NCI-H1694 treated with DMSO at 0.1 percent for 48 hours (cell line): ENCODE measurements around the gene HNRNPH2.

Experiments
- DNase-seq: peaks from one replicate; lab custom pipeline; 2025; lab: John Stamatoyannopoulos, UW

HNRNPH2 gene

DNA sequence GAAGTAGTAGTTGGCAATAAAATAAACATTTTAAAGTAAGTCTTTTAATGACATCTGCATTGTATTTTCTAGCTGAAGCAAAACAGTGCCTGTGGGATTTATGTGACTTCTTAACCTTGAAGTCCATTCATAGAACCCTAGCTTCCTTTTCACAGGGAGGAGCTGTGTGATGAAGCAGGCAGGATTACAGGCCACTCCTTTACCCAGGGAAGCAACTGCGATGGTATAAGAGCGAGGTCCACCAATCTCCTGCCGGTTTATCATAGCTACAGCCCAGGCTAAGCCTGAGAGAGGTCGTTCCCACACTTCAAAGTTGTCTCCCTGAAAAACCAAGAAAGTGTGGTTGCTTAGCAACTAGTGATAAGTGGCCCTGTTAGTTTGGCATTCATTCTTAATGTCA lies 10.2 kb upstream of the HNRNPH2 start:
- no peak for DNase-seq

DNA sequence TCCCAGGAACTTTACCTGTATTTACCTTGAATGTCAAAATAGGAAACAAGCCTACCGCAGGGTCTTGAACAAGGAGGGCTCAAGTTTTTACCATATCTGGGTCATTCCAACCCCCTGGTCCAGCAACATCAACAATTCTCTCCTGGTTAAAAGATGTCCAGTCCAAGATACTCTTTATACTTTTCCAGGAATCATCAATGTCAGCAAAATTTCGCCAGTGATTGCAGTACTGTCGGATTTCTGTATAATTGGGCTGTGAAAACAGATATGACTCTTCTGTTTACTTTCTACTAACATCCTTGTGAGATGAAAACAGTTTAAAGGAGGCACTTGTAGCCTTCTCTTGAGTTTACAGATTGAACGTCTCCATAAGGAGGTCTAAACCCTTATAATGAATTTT lies 9.3 kb upstream of the HNRNPH2 start:
- DNase-seq = no peak

DNA sequence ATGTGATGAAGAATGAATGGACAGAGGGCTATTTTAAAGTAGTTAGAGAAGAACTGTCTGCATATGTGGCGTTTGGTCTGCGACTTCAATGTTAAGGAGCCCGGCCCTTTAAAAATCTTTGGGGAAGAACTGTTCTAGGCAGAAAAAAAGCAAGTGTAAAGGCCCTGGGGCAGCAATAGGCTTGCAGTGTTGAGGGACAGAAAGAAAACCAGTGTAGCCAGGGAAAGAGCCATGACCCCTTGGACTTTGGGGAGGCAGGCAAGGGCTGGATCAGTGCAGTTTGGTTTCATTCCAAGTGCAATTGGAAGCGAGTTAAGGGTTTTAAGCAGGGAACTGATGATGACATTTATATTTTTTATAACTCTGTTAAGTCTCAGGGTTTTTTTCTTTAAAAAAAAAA lies 8.2 kb upstream of the HNRNPH2 start:
- no peak for DNase-seq

DNA sequence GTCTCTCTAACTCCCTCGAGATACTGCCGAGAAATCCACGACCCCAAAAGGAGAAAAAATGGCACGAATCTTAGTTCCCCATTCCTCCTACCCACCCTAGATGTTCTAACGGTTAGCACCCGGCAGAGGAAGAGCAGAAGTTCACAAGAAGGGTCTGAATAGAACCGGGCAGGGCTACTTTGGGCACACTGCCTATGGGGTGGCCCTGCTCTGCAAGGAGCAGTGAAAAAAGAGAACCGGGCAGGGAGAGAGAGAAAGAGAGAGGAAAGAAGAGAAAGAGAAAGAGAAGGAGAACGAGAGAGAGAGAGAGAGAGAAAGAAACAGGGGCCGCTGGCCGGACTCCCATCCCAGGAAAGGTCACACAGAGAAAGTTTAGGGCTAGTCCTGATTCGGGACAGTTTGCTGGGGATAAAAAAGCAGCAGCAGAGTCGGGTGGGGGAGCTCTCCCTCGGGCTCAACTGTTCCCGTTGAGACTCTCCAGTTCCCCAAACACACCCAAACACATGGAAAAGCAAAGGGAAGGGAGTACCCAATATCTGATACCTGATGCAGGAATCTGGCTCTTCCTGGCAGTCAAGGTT lies 765 bp upstream of the HNRNPH2 start:
- peak; percentile 33 for DNase-seq

DNA sequence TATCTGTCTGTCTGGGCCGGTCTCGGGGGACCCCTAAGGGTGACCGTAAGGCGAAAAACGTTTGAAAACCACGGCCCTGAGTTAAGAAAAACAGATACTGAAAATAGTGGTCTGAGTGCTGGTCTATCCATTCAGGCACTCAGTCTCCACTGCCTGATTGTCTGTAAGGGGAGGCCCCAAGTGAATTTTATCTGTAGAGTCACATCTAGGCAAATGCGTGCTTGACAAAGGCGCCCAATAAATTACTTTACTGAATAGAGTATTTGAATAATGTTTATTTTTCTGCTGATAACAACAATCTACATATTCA lies 465 bp downstream of the HNRNPH2 start:
- no peak for DNase-seq

DNA sequence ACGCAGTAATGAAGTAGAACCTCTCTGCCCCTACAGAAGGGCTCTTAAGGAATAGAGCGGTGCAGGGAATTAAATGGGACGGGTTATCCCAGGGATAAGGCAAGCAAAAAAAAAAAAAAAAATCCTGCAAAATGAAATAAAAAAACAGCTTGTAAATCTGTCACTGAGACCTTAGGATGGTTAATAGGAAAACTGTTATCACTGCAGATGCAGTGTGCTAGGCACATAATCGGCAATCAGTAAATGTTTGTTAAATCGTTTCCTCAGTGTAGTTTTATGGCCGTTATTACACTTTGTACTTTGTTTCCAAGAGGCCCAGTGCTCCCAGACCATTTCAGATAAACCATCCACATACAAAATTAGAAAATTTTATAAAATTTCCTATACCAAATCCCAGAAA lies 1.0 kb downstream of the HNRNPH2 start:
- DNase-seq = no peak

DNA sequence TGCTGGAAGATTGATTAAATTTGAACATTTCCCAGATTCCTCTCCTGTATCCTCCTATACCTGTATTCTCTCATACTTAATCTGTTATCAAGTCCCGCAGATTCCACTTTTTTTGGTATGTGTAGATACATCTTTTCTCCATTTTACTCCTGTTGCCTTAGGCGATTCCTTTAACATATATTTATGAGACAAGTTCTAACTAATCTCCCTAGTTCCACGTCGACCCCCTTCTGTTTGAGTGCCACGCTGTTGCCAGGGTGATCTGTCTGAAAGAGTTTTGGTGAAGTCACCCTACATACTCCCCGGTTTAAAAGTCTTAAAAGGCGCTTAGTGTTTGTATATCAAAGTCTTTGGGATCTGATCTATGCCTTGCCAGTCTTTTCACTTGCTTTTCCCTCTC lies 2.4 kb downstream of the HNRNPH2 start:
- DNase-seq = no peak

DNA sequence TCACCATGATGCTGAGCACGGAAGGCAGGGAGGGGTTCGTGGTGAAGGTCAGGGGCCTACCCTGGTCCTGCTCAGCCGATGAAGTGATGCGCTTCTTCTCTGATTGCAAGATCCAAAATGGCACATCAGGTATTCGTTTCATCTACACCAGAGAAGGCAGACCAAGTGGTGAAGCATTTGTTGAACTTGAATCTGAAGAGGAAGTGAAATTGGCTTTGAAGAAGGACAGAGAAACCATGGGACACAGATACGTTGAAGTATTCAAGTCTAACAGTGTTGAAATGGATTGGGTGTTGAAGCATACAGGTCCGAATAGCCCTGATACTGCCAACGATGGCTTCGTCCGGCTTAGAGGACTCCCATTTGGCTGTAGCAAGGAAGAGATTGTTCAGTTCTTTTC lies 4.0 kb downstream of the HNRNPH2 start:
- no peak for DNase-seq

DNA sequence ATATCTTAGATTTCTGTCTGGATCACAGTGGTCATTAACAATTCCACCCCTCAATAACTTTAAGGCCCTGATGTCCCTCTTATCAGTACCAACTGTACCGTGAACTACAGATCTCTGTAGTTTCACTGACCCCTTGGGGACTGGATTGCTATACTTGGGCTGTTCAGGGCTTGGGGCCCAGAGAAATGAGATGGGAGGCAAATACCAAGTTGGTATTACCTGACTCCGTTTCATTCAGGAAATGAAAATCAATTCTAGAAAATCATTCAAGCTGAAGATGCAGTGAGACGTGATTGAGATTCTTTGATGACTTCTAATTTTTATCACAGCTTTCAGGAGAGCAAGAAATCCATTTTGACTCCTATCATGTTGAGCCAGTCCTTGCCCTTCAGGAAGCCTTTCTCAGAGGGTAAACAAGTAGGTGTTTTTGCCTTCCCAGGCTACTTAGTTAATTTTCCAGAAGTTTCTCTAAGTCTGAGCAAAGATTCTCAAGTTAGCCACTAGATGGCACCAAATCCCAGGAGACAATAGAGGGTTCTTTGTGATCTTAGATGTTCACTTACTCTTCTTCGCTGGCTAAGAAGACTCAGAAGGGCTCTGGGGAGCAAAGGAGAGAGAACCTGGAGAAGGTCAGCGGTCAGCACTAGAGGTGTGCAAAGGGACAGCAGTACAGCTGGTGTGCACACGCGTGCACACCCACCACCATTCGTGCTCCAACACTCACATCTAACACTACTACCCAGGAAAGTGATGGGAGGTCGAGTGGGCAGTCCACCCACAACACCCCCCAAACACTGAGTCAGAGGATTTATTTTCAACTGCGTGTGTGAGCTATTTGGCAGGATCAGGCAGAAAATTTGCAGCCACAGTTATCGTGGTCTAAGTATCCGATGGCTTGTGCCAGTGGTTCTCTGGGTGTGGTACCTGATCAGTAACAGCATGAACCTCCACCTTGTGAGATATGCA lies 7.4 kb downstream of the HNRNPH2 start:
- DNase-seq = peak; percentile 44

DNA sequence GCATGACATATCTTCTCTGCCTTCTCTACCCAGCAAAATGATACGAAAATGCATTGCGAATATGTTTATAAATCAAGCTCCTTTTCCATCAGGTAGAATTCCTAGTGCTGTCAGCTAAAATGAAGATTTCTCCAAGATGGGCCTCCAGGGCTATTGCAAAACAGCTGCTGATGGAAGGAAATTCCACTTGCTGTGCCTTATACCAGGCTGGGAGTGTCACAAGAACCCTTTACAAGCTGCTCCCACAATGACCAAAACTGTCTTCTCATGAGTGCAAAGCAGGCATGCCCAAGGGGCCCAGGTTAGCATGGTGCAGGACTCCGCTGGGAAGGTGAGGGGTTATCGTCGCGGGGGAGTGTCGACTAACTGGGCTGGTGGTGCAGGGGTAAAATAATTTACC lies 8.7 kb downstream of the HNRNPH2 start:
- DNase-seq = no peak

DNA sequence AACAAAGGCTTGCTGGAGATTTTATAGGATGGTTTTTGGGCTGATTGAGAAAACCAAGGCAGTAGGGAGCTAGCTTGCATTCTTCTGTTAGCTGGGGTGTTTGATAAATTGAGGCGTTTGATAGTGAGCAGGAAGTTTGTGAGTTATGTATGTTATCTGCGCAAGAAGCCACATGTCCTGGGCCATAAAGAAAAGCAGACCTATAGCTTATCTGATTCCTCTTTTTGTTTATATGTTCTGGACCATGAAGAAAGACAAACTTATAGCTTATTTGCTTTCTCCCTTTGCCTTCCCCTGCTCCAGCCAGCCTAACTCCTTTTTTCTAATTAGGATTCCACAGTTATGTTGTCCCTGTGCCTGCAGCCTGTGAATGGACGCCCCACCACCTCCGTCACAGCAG lies 9.2 kb downstream of the HNRNPH2 start:
- DNase-seq = no peak

DNA sequence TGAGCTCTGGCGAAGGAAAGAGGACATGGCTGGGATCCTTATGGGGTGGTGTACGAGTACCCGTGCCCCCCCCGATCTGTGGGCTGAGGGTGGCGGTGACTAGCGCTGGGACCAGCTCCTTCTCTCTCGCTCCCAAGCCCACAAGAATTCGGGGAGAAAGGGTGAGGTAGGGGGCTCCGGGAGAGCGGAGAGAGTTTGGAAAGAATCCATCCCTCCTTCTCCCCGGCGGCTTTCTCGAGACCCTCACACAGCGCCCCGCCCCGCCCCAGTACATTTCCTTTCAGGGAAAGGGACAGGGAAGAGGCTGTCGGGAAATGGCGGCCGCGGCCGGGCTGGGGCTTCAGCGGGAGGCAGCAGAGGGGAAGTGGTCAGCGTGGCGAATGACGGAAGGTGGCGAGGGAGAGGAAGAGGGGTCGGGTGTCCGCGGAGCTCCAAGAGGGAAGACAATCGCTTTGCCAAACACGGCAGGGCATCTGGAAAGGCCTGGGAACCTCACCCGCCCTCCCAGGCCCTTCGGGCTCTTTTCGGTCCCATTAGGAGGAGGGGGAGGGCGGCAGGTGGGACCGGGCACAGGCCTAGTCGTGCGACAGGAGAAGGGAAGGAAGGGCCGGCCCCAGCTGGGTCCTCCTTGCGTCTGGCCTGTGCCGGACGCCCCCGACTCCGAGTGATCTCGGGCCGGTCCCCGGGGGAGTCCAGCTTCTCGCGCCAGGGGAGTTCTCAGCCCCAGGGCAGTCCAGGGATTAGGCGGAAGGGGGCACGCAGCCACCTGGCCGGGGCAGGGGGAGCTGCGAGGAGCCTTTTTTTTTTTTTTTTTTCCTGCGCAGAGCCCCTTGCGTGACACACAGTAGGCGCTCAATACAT lies 10.2 kb downstream of the HNRNPH2 start:
- peak; percentile 22 for DNase-seq

DNA sequence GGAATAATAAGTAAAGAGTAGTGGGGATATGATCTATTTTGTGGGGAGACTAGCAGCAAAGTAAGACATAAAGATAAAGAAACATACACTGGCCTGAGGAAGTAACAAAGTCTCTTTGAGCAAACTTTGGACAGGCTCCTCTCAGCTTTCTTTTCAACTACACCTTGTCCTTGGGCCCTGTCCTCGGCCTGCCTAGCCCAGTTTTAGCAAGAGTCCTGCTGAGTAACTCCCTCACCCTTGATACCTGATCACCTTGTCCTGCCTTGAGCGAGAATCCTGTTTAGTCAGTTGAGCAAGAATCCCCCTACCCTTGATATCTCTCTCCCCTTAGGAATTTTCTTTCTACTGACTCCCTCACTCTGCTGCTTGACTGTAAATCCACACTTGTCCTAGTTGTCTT lies 11.5 kb downstream of the HNRNPH2 start:
- DNase-seq = no peak

DNA sequence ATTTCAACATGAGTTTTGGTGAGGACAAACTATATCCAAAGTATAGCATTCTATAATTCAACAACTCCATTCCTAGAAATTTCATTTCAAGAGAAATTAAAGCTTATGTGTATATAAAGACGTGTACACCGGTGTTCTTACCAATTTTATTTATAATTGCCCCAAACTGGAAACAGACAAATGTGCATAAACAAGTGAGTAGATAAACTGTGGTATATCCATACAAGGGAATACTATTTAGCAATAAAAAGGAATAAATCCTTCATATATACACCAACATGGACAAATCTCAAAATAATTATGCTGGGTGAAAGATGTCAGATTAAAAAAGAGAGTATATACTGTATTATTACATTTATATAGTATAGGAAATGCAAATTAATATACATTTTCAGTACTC lies 19.9 kb downstream of the HNRNPH2 start:
- no peak for DNase-seq

DNA sequence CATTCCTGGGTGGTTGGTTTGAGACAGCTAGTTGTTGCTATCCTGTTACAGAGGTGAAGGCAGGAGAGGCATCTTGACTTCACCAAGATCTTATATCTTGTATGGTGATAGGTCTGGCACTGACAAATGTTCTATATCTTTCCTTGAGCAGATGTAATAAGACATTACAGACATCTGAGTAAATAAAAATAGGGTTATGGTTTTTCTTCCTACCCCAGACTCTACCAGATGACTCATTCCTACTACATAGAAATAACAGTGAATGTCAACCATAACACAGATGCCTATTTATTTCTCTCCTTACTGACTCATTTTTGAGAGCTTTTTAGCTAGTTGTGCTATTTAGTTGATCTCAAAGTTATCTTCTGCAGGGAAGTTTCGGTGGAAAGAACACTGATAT lies 21.9 kb downstream of the HNRNPH2 start:
- no peak for DNase-seq

DNA sequence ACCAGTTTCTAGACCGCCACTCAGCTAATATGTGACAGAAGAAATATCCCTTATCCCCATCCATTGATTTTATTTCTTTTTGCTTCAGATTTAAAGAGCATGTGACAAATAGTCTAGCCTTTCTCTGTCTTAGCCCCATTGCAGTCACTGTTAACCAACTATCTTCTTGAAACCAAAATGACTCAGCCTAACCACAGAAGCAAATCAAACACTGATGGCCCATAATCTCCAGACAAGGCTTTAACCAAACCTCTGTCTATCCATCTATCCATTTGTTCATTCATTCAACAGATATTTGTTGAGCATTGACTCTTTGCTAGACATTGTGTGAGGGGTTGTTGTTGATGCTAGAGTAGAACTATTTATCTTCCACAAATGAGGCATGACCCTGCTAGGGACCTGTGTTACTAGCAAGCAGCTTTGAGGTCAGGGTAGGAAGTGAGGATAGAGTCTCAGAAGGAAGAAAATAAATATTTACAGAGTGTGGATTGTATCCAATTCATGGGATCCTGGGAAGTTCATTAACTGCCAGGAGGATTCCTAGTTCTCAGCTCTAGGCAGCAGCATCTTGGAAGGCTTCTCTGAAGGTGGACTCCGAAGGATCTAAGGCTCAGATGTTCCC lies 22.5 kb downstream of the HNRNPH2 start:
- no peak for DNase-seq

DNA sequence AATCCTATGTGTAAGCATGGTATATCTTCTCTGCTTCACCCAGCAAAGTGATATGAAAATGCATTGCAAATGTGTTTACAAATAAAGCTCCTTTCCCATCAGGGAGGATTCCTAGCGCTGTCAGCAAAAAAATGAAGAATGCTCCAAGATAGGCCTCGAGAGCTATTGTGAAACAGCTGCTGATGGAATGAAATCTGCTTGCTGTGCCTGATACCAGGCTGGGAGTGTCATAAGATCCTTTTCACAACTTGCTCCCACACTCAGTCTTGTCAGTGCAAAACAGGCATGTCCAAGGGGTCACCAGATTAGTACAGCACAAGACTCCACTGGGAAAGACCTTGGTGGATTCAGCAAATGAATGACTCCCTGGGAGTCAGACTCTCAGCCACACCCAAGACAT lies 34.1 kb downstream of the HNRNPH2 start:
- DNase-seq = no peak

DNA sequence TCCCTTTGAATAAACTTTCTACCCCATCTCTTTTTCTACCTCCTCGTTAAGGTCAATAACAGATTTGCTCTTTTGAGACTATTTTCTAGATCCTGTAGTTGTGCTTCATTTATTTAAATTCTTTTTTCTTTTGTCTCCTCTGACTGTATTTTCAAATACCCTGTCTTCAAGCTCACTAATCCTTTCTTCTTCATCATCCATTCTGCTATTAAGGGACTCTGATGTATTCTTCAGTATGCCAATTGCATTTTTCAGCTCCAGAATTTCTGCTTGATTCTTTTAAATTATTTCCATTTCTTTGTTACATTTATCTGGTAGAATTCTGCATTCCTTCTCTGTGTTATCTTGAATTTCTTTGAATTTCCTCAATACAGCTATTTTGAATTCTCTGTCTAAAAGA lies 41.3 kb downstream of the HNRNPH2 start:
- DNase-seq = no peak

DNA sequence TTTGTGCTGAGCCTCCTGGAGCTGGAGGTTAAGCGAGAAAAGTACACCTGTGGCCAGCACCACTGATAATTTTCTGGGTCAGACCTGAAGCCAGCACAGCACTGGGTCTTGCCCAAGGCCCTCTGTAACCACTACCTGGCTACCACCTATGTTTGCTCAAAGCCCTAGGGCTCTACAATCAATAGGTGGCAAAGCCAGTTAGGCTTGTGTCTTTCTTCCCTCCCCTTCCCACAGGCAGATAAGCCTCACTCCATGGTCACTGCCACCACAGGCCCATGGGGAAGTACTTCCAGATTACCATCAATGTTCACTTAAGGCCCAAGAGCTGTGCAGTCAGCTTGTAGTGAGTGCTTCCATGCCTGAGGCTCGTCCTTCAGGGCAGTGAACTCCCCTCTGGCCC lies 42.1 kb downstream of the HNRNPH2 start:
- no peak for DNase-seq

DNA sequence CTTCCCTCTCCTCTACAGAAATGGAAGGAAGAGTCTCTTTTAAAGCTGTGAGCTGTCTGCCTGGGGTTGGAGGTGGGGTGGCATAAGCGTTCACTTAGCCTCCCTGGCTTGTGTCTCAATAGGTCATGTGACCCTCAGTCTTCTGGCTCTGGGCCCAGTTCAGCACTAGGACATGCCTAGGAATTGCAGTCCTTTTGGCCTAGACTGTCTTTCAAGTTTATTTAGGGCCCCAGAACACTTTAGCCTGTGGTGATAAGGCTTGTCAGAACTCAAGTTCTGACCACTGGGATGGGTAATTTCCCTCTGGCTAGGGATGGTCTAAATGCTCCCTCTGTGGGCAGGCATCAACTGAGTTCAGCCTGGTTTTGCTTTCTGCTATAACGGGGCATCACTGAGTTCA lies 42.9 kb downstream of the HNRNPH2 start:
- no peak for DNase-seq

DNA sequence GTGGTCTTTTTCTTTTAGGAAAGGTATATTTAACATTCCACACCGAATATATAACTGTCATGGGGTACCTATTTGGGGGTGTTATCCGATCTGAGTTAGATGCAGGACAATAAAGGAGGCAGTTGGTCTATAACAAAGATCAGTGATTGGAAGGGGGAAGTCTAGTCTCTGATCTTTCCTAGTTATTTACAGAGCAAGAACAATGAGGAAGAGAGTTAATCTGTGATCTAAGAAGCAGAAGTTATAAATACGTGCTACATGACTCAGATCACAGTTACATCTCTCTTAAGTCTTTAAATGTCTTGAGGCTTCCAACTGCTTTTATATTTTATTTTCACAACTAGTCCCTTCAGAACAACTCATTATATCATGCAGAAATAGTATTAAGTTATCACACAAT lies 44.0 kb downstream of the HNRNPH2 start:
- DNase-seq = no peak

DNA sequence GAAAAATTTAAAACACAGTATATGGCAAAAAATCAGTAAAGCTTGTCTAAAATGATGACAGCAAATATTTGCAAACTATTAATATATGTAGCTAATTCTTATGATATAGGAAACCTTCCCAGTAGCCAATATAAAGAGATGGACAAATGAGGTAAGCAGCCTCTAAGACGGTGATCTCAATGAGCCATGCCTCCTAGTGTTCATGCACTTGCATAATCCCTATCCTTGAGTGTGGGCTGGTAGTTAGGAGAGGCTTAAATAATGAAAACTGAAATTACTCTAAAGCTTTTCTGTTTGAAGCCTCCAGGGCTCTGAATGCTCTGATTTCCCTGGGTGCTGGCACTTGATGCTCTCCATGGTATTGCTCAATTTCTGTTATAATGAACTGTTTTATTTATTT lies 52.6 kb downstream of the HNRNPH2 start:
- DNase-seq = no peak

DNA sequence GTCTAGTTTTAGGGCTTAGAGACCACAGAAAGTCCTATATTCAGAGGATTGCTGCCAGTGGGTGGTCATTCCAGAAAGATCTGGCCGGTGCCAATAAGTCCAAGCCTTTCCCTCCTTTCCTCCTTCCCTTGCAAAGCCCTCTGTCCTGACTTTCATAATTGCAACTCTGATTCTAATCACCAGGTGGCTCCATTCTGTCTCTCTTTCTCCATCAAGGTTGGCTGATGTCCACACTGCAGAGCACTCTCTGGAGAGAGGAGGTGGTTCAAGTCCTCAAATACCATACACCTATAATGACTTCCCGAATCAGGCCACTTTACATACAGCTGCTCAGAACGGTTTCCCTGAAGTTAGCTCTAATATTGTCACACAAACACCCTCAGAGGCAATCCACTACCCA lies 54.9 kb downstream of the HNRNPH2 start:
- peak; percentile 20 for DNase-seq
